H9 (cell line): ENCODE measurements around the gene RBBP4. TPM values are rescaled to one million over a fixed set of nuclear protein-coding genes. Genes with fewer than 3 reads are reported as not detected.

ENCODE experiments used
- DNase-seq: peaks from one replicate; pipeline ENCODE4 v3.0.0-alpha.2; 2017
- H2AFZ ChIP-seq: one replicate; pipeline ENCODE4 v1.6.1; 2013; ENCODE audit warnings: mild to moderate bottlenecking, low read length, control low read depth, moderate library complexity
- H2AK5ac ChIP-seq: 2 replicates; pipeline ENCODE4 v1.6.1; 2013; ENCODE audit warnings: low read length, control low read depth, mixed read lengths; ENCODE audit not compliant: insufficient read length
- H2BK120ac ChIP-seq: one replicate; pipeline ENCODE4 v1.6.1; 2013; ENCODE audit warnings: low read depth, mild to moderate bottlenecking, low read length, control low read depth, inconsistent platforms; ENCODE audit not compliant: poor library complexity, severe bottlenecking
- H2BK12ac ChIP-seq: 2 replicates; pipeline ENCODE4 v1.6.1; 2013; ENCODE audit warnings: low read length, control low read depth, mixed read lengths, low read depth; ENCODE audit not compliant: insufficient read length
- H2BK15ac ChIP-seq: 2 replicates; pipeline ENCODE4 v1.6.1; 2013; ENCODE audit warnings: low read depth, low read length, control low read depth
- H2BK20ac ChIP-seq: one replicate; pipeline ENCODE4 v1.6.1; 2013; ENCODE audit warnings: low read depth, mild to moderate bottlenecking, low read length, control low read depth, inconsistent platforms; ENCODE audit not compliant: poor library complexity, severe bottlenecking
- H2BK5ac ChIP-seq: 2 replicates; pipeline ENCODE4 v1.6.1; 2013; ENCODE audit warnings: low read length, control low read depth, mixed read lengths; ENCODE audit not compliant: insufficient read length
- H3K14ac ChIP-seq: 2 replicates; pipeline ENCODE4 v1.6.1; 2013; ENCODE audit warnings: low read length, control low read depth; ENCODE audit not compliant: insufficient read depth
- H3K18ac ChIP-seq: 2 replicates; pipeline ENCODE4 v1.6.1; 2013; ENCODE audit warnings: low read depth, mild to moderate bottlenecking, mixed read lengths, low read length, control low read depth; ENCODE audit not compliant: insufficient read length
- H3K23ac ChIP-seq: 2 replicates; pipeline ENCODE4 v1.6.1; 2013; ENCODE audit warnings: low read length, control low read depth, mixed read lengths, low read depth; ENCODE audit not compliant: insufficient read length
- H3K23me2 ChIP-seq: 2 replicates; pipeline ENCODE4 v1.6.1; 2013; ENCODE audit warnings: low read depth, mild to moderate bottlenecking, mixed read lengths, low read length, control low read depth; ENCODE audit not compliant: insufficient read length, poor library complexity, severe bottlenecking
- H3K27ac ChIP-seq: 2 replicates; pipeline ENCODE4 v1.5.1; 2013; ENCODE audit warnings: low read length, control low read depth, mixed read lengths, low read depth; ENCODE audit not compliant: insufficient read length
- H3K27me3 ChIP-seq: 2 replicates; pipeline ENCODE4 v1.6.1; 2013; ENCODE audit warnings: low read length, control low read depth, inconsistent platforms; ENCODE audit not compliant: insufficient read depth
- H3K4ac ChIP-seq: 2 replicates; pipeline ENCODE4 v1.6.1; 2013; ENCODE audit warnings: low read depth, mild to moderate bottlenecking, control low read depth, inconsistent platforms, low read length, moderate library complexity
- H3K4me1 ChIP-seq: 2 replicates; pipeline ENCODE4 v1.6.1; 2013; ENCODE audit warnings: low read length, control low read depth, inconsistent platforms; ENCODE audit not compliant: insufficient read depth
- H3K4me2 ChIP-seq: 2 replicates; pipeline ENCODE4 v1.6.1; 2013; ENCODE audit warnings: low read length, control low read depth, mixed read lengths; ENCODE audit not compliant: insufficient read length, insufficient read depth
- H3K56ac ChIP-seq: 2 replicates; pipeline ENCODE4 v1.6.1; 2013; ENCODE audit warnings: low read depth, mild to moderate bottlenecking, mixed read lengths, low read length, control low read depth; ENCODE audit not compliant: insufficient read length
- H3K79me1 ChIP-seq: 2 replicates; pipeline ENCODE4 v1.6.1; 2013; ENCODE audit warnings: low read depth, mild to moderate bottlenecking, moderate library complexity, low read length, control low read depth, inconsistent platforms; ENCODE audit not compliant: insufficient read depth, poor library complexity, severe bottlenecking
- H3K79me2 ChIP-seq: 2 replicates; pipeline ENCODE4 v1.6.1; 2013; ENCODE audit warnings: low read length, control low read depth, inconsistent platforms; ENCODE audit not compliant: insufficient read depth
- H3K9ac ChIP-seq: 2 replicates; pipeline ENCODE4 v1.6.1; 2013; ENCODE audit warnings: low read length, control low read depth, mixed read lengths; ENCODE audit not compliant: insufficient read length; ENCODE audit errors: extremely low read depth
- H3K9me3 ChIP-seq: one replicate; pipeline ENCODE4 v1.6.1; 2013; ENCODE audit warnings: low read depth, low read length, inconsistent platforms; ENCODE audit not compliant: control insufficient read depth
- H3T11ph ChIP-seq: one replicate; pipeline ENCODE4 v1.6.1; 2013; ENCODE audit warnings: mild to moderate bottlenecking, low read length, control low read depth, inconsistent platforms
- H4K20me1 ChIP-seq: one replicate; pipeline ENCODE4 v1.6.1; 2013; ENCODE audit not compliant: control insufficient read depth, insufficient read length, insufficient read depth
- H4K5ac ChIP-seq: 2 replicates; pipeline ENCODE4 v1.6.1; 2013; ENCODE audit warnings: low read depth, mild to moderate bottlenecking, mixed read lengths, low read length, control low read depth; ENCODE audit not compliant: insufficient read length
- H4K8ac ChIP-seq: replicated peaks from 2 replicates; pipeline ENCODE4 v1.6.1; 2013; ENCODE audit warnings: low read length, control low read depth, mixed read lengths, low read depth; ENCODE audit not compliant: insufficient read length
- H4K91ac ChIP-seq: 2 replicates; pipeline ENCODE4 v1.6.1; 2013; ENCODE audit warnings: low read depth, mild to moderate bottlenecking, moderate library complexity, mixed read lengths, low read length, control low read depth; ENCODE audit not compliant: insufficient read length
- H3K27ac Mint-ChIP-seq, 3 experiments: 2 replicates in 2 of 3; 3 replicates in 1 of 3; pipeline ENCODE4 v1.8.0; 2020 to 2021; ENCODE audit warnings: mixed read lengths in 3 of 3, mild to moderate bottlenecking in 1 of 3, moderate library complexity in 1 of 3
- H3K27me3 Mint-ChIP-seq: 2 replicates; pipeline ENCODE4 v1.8.0; 2021; ENCODE audit warnings: low read depth, mild to moderate bottlenecking, moderate library complexity, mixed read lengths
- H3K36me3 Mint-ChIP-seq, 3 experiments: 2 replicates in 2 of 3; 3 replicates in 1 of 3; pipeline ENCODE4 v1.8.0; 2020 to 2021; ENCODE audit warnings: low read depth in 3 of 3, mixed read lengths in 3 of 3; ENCODE audit not compliant: insufficient read depth in 1 of 3
- H3K4me1 Mint-ChIP-seq, 2 experiments: 2 replicates each; pipeline ENCODE4 v1.8.0; 2020; ENCODE audit warnings: mixed read lengths in 2 of 2
- H3K4me3 Mint-ChIP-seq, 2 experiments: 2 replicates in 1 of 2; 3 replicates in 1 of 2; pipeline ENCODE4 v1.8.0; 2020 to 2021; ENCODE audit warnings: mild to moderate bottlenecking in 2 of 2, mixed read lengths in 2 of 2, moderate library complexity in 1 of 2
- H3K9me3 Mint-ChIP-seq, 2 experiments: 2 replicates in 1 of 2; 3 replicates in 1 of 2; pipeline ENCODE4 v1.8.0; 2020; ENCODE audit warnings: mild to moderate bottlenecking in 2 of 2, mixed read lengths in 2 of 2, moderate library complexity in 1 of 2
- WGBS: extraction: QIAGEN DNeasy Blood & Tissue Kit; methylation state at CpG from one replicate; pipeline ENCODE4 v1.1.7; 2013; ENCODE audit warnings: missing lambda C conversion rate, low lambda C conversion rate, mixed read lengths; ENCODE audit not compliant: insufficient read length; ENCODE audit errors: extremely low coverage; 5-methylcytosine and 5-hydroxymethylcytosine counted together
- total RNA-seq: library from RNA; stranded (reverse); gene quantifications from 2 replicates; pipeline ENCODE4 v1.2.1, GENCODE V29; 2021
- TF ChIP-seq, protein P1 (sequence below): fragments of 200-600 bp; sonication (generic); conservative IDR thresholded peaks from 3 replicates; pipeline ENCODE4 v1.8.0; 2021; ENCODE audit warnings: antibody characterized with exemption, mild to moderate bottlenecking

The RBBP4 gene
- total RNA-seq, 1 experiment from 2014 or later = 416 TPM

DNA sequence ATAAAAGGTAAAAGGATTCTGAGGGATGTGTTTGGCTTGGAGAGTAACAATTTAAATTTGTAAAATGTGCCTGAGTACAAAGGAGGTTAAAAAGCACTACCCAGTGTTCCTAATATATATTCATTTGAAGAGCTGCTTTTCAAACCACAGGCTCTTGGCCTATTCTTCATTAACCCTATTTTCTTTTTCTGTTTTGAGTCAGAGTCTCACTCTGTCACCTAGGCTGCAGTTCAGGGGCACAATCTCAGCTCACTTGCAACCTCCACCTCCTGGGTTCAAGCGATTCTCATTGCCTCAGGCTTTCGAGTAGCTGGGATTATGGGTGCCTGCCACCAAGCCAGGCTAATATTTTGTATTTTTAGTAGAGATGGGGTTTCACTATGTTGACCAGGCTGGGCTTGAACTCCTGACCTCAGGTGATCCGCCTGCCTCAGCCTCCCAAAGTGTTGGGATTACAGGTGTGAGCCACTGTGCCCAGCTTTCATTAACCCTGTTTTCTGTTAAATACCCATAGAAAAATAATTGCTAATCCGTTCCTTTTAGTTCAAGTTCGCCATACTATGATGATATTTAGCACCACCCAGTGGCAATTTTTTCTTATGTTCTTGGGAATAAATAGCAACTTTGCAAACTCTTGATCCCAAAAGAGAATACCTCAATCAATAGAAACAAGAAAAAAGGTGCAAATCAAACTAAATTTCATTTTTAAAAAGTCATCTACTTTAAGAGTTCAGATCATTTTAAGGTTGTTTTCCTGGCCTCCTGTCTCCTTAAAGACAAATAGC is 31.1 kb upstream of the RBBP4 start:
- no peak overlapping the region for H3K4me2 ChIP-seq
- no peaks in the 10 kb centered on the region for H3K9me3 ChIP-seq
- TF ChIP-seq, protein P1, sequence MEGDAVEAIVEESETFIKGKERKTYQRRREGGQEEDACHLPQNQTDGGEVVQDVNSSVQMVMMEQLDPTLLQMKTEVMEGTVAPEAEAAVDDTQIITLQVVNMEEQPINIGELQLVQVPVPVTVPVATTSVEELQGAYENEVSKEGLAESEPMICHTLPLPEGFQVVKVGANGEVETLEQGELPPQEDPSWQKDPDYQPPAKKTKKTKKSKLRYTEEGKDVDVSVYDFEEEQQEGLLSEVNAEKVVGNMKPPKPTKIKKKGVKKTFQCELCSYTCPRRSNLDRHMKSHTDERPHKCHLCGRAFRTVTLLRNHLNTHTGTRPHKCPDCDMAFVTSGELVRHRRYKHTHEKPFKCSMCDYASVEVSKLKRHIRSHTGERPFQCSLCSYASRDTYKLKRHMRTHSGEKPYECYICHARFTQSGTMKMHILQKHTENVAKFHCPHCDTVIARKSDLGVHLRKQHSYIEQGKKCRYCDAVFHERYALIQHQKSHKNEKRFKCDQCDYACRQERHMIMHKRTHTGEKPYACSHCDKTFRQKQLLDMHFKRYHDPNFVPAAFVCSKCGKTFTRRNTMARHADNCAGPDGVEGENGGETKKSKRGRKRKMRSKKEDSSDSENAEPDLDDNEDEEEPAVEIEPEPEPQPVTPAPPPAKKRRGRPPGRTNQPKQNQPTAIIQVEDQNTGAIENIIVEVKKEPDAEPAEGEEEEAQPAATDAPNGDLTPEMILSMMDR = peak; percentile 9; the same call in 1 of the 3 replicates
- H2BK12ac ChIP-seq = no peak overlapping the region
- H3K79me2 ChIP-seq = no peaks in the 10 kb centered on the region
- H2BK5ac ChIP-seq = no peak overlapping the region
- Mint-ChIP-seq H3K4me1 (0 out of 4 replicates have a peak, but pooled peaks cover 0 to 2% of the 10 kb centered on the region in 2 experiments), H3K9me3 (no peaks in the 10 kb centered on the region), H3K27me3 (no peaks in the 10 kb centered on the region), H3K36me3 (peaks cover 11 to 26% (median 22%) of the 10 kb centered on the region in 3 experiments; a peak in 6 of 7 replicates), H3K27ac (0 out of 7 replicates have a peak overlapping the region, but pooled peaks of 1 of the 3 experiments have one; percentile 22), H3K4me3 (no peak overlapping the region)
- no peak overlapping the region for H2AFZ ChIP-seq
- H3K23ac ChIP-seq = no peak overlapping the region
- no peak overlapping the region for H2BK15ac ChIP-seq
- no peak overlapping the region for H4K91ac ChIP-seq
- no peak overlapping the region for H4K8ac ChIP-seq
- no peak overlapping the region for H2BK20ac ChIP-seq
- no peak for DNase-seq
- no peaks in the 10 kb centered on the region for H3K27me3 ChIP-seq
- no peaks in the 10 kb centered on the region for H4K20me1 ChIP-seq
- H2AK5ac ChIP-seq = no peak overlapping the region
- no CpG with 5 or more reads among the region's 5 CpGs for WGBS
- H4K5ac ChIP-seq = no peak overlapping the region
- no peaks in the 10 kb centered on the region for H3K4me1 ChIP-seq
- no peak overlapping the region for H3K14ac ChIP-seq
- H2BK120ac ChIP-seq = no peak overlapping the region
- no peak overlapping the region for H3K27ac ChIP-seq
- no peaks in the 10 kb centered on the region for H3K23me2 ChIP-seq
- no peak overlapping the region for H3K9ac ChIP-seq
- no peak overlapping the region for H3K18ac ChIP-seq
- H3K4ac ChIP-seq = no peak overlapping the region
- no peaks in the 10 kb centered on the region for H3K79me1 ChIP-seq
- no peak overlapping the region for H3K56ac ChIP-seq
- no peak overlapping the region for H3T11ph ChIP-seq
